CD4-positive, alpha-beta T cell treated with Interleukin-6 at 100 ng/mL for 8 hours (primary cell): ENCODE results near the gene PLSCR4.

Experiments used
- DNase-seq: peaks from one replicate; pipeline ENCODE4 v3.0.0-alpha.2; 2020; ENCODE audit warnings: mixed read lengths, low spot score

PLSCR4 gene

DNA sequence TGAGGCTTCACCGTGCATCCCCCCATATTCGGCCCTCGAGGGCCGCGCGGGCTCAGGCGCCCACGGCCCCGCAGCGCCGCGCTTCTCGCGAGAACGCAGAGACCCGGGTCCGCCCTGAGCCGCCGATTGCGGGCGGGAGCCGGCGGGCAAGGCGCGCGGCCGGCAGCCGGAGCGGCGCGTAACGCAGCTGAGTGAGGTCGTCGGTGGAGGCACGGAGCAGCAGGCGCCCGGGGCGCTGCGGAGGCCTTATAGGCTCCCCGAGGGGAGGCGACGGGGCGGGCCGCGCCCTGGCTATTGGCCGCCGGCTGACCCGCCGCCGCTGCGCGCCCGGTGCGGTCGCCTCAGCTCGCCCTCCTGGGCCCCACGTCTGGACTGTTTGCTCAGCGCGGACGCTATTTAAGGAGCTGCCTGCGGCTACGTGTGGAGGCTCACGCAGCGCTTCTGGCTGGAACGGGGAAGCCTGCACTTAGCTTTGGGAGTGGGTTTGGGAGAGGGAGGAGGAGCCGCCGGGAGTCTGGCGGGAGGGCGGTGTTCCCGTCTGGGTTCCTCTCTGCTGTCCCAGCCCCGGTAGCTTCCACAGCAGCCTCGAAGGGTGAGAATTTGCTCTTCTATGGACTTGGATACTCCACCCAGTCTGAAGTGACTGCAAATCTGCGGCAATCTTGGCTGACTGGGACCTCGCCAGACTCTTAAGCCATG is 89.8 kb downstream of the PLSCR4 start, which contains the start of gene PLOD2:
Gene PLOD2, minus strand, starts transcription at position 221 of the 699 bp plus-strand sequence. Its CDS starts 195 bp downstream, at position 26.
- no peak for DNase-seq

- no peak for DNase-seq
Observed at GRCh38 chr3:146160321-146160963, 90.5 kb downstream of the PLSCR4 start.

DNA sequence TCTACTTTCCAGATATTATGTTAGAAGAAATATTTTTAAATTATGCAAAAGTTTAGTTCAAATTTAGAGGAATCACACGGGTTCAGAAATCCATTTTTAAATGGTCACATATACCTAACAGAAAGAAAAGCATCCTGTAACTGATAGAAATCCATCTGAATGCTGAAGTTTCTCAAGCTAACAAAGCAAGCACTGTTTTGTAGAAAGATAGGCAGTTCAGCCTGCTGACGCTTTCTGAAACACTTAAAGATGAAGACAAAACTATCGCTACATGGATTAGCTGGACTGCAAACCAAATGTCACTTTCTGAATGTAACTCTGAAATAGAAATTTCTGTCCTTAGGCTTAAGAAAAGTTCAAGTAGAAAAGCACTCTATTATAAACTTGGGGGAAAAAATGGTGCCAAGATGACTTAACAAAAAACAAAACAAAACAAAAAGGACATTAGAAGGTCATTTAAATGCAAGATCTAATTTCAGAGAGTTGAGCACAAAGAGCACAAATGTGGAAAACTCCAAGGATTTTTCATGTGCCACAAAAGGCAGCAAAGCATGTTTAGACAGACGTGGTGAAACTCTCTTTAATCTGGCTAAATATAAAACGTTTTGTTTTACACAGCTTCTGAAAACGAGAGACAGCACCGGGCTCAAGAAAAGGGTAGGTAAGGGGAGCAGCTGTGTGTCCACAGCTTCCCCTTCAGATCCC is 91.1 kb downstream of the PLSCR4 start:
- no peak for DNase-seq

GRCh38 chr3:146159037-146159436 is 91.9 kb downstream of the PLSCR4 start:
- DNase-seq = no peak

DNA sequence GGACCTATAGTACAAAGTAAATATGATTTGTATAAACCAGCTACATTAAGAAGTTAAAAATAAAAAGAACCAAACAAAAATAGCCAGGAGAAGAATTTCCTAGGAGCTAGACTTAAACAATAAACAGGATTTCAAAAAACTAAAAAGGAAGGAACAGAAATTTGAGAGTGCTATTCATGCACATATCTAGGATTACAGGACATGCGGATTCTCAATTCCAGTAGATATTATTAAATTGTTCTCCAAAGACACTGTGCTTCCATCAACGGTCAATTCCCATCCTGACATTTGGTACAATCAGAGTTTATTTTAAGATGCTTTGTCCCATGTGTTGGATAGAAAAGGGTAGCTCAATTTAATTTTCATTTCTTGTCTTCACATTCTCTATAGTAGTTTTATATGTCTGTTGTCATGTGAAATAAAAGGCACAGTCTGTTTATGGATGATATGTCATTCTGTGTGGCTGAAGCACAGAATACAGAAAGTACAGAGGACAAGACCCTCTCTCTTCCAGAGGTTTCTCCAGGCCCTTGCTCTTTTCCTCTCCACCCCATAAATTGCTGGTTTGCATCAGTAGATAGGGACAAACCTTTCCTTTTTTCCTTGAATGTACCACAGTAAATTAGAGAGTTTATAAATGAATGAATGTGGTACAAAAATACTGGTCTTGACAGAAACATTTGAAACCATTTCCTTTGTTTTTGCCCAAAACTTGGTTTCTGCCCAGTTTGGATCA is 93.4 kb downstream of the PLSCR4 start:
- no peak for DNase-seq

GRCh38 chr3:146156666-146157314 is 94.1 kb downstream of the PLSCR4 start:
- no peak for DNase-seq

GRCh38 chr3:146156095-146156494 is 94.8 kb downstream of the PLSCR4 start:
- DNase-seq = no peak

DNA sequence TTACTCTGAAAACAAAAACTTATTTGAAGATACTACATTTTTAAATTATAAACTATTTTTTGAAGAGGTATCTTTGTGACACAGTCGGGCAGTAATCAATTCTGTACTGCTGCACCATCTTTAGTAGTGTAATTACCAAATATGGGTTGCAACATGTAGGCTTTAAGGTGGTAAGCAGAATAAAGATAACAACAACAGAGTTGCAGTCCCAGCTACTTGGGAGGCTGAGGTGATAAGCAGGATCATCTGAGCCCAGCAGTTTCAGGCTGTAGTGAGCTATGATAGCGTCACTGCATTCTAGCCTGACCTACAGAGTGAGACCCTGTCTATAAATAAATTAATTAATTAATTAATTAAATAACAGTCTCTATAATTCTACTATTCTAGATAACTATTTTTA is 95.9 kb downstream of the PLSCR4 start:
- DNase-seq = no peak

GRCh38 chr3:146154316-146154715 is 96.6 kb downstream of the PLSCR4 start:
- DNase-seq = no peak

GRCh38 chr3:146153429-146153828 is 97.5 kb downstream of the PLSCR4 start:
- no peak for DNase-seq

- no peak for DNase-seq
Observed at GRCh38 chr3:146152834-146153233, 98.1 kb downstream of the PLSCR4 start.

DNA sequence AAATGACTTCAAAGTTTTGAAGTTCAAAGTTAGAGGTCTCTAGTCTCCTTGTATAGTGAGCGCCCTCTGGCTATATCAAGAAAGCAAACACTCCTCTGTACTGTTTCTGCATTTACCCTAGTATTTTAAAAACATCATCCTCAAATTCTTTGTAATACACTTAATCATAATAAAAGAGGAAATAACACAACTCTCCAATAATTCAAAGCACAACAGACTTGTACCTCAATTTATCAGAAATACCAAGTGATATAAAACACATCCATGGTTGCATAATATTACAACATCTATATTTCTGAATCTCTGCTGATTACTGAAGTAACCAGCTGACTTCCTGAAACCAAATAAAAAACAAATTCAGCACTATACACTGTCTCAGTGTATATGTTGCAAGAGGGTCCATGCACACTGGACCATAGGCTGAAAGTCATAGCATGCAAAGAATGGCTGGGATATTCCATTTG is 102.4 kb downstream of the PLSCR4 start:
- DNase-seq = no peak

- no peak for DNase-seq
Observed at GRCh38 chr3:146145642-146146041, 105.3 kb downstream of the PLSCR4 start.

DNA sequence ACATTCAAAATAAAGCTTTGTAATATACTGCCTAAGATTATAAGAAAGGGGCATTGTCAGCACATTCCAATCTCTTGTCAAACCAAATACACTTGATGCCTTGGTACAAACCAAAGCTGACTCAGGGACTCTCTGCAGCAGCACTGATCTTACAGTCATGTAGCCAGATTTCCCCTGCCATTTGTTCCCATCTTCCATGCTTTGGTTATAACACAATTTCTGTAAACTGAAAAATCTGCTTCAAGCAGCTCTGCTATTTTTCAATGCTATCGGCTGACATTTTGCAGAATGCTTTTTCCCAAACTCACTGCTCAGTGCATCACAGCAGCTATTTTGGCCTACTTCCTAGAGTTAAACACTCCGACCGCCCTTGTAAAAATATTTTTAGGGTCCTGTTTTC is 108.1 kb downstream of the PLSCR4 start:
- DNase-seq = no peak
